ENCODE measurements around the gene BRSK2. TPM values are rescaled to one million over a fixed set of nuclear protein-coding genes. Genes with fewer than 3 reads are reported as not detected.
"Not testable (repeated sequence)": the region's sequence is repeated elsewhere in the genome, so short reads cannot be mapped to it uniquely, and the experiment has no call there.

The BRSK2 gene
- total RNA-seq, 1 donor from 2014 or later: 0.93 TPM

DNA sequence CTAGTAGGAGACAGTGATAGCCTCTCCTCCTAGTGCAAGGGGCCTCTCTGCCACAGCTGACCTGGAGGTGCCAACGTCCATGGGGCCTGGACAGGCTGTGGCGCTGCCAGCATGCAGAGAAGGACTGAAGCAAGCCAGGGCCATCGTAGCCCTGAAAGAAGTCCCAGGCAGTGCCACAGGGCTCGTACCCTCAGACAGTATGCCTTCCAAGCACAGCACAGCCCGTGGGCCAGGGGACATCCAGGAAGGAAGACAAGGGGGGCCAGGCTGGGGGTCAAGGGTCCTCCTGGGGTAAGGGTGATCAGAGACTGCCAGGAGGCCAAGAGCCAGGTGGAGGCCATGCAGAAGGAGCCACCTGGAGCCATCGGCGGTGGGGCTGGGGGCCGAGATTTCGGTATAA, 117.2 kb downstream of the BRSK2 start:
- DNase-seq (ENCODE audit: extremely low read depth, low read depth, low spot score): no peak

DNA sequence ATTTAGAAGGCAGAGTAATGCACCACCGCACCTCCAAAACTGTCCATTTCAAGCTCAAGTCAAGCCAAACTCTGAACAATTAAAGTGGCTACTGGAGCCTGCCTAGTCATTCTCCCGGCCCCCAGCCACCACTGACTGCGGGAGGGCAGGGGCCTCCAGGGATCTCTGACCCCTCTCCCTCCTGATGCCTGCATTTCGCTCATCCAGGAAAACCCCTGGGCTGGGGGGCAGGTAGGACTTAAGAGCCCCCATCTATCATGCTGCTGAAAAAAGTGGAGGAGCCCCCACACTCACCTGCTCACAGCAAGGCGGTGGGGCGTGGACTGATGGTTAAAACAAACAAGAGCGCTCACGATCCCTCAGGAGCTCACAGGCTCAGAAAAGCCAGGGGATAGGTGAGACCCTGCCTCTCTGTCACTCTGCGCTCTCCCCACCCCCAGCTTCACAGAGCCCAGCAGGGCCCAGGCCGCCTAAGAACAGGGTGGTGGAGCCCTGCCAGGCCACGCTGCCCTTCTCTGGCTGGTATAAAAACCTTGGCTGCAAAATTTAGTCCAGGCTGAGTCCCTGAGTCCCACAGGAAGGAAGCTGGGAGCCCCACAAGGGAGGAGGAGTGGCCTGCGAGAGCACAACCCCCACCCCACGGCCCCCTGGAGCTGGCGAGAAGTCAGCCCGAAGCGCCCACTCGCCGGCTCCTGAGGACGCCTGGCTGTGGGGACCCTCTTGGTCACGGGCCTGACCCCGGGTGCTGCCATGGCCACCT, 117.8 kb downstream of the BRSK2 start:
- DNase-seq (ENCODE audit: extremely low read depth, low read depth, low spot score): no peak

DNA sequence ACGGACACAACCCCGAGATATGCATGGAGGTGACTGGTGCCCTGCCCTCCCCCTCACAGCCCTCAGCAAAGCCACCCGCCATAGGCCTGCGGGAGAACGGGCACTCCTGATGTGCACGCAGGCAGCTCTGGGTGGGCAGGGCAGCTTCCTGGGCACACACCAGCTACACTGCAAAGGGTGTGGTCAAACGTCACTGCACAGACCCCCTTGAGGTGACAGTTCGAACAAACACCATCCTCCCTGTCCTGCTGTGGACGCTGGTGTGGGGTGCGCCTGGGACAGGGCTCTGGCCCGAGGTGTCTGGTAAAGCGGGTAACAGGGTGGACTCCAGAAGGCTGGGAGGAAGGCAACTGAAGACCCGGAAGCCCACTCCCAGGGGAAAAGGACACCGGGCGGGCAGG, 118.8 kb downstream of the BRSK2 start:
- DNase-seq (ENCODE audit: extremely low read depth, low read depth, low spot score): no peak

DNA sequence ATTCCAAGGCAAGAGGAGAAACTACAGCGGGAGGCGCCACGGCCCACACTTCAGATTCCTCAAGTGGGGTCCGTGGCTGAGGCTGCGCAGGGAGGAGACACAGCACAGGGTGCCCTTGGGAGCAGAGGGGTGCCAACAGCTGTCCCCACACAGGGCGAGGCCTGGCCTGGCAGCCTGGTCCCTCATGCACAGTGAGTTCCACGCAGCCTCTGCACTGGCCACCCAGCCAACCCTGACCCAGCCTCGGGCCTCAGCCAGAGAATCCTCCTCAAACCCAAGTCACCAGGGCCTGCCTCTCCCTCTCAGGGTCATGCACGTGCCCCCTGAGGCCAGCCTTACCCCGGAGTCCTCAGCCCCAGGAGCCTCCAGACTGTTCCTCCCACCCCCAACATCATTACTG, 119.3 kb downstream of the BRSK2 start:
- DNase-seq (ENCODE audit: extremely low read depth, low read depth, low spot score): no peak

DNA sequence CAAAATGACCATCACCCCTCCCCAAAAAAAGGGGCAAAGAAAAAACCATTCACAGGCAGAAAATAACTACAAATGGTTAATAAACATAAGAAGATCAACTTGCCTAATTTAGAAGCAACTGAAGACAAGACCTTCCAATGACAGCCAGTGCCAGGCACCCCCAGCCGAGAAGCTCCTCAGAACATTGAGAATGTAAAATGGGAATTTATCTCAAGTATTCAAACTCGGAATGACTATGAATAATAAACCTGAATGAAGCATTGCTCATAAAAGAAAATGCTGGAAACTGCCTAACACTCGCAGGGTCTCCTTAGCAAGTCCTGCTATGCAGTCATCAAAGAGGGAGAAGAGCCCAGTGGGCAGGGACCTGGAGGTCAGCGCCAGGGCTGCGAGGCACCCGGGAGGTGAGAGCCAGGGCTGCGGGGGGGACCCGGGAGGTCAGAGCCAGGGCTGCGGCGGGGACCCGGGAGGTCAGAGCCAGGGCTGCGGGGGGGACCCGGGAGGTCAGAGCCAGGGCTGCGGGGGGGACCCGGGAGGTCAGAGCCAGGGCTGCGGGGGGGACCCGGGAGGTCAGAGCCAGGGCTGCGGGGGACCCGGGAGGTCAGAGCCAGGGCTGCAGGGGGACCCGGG, 120.0 kb downstream of the BRSK2 start:
- no peak for DNase-seq (ENCODE audit: extremely low read depth, low read depth, low spot score)

DNA sequence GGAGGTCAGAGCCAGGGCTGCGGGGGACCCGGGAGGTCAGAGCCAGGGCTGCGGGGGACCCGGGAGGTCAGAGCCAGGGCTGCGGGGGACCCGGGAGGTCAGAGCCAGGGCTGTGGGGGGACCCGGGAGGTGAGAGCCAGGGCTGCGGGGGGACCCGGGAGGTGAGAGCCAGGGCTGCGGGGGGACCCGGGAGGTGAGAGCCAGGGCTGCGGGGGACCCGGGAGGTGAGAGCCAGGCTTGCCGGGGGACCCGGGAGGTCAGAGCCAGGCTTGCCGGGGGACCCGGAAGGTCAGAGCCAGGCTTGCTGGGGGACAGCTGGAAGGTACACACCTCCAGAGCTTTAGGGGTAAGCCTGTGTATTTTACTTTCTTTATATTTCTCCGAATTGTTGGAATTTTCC, 120.6 kb downstream of the BRSK2 start:
- DNase-seq (ENCODE audit: extremely low read depth, low read depth, low spot score): not testable (repeated sequence)

DNA sequence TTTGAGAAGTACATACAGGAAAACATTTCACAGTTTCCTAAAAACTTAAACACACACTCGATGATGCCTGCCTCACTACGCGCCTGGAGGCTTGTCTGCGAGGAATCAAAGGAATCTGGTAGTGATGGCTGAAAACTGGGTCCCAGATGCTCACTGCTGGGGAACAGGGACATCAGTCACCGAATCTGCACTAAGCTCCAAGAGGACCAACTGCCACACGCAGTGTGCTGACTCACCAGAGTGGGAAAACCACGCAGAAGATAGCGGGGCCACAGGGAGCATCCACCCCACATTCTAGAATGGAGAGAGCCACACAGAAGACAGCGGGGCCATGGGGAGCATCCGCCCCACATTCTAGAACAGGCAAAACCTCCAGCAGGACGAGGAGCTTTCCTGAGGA, 121.2 kb downstream of the BRSK2 start:
- no peak for DNase-seq (ENCODE audit: extremely low read depth, low read depth, low spot score)

DNA sequence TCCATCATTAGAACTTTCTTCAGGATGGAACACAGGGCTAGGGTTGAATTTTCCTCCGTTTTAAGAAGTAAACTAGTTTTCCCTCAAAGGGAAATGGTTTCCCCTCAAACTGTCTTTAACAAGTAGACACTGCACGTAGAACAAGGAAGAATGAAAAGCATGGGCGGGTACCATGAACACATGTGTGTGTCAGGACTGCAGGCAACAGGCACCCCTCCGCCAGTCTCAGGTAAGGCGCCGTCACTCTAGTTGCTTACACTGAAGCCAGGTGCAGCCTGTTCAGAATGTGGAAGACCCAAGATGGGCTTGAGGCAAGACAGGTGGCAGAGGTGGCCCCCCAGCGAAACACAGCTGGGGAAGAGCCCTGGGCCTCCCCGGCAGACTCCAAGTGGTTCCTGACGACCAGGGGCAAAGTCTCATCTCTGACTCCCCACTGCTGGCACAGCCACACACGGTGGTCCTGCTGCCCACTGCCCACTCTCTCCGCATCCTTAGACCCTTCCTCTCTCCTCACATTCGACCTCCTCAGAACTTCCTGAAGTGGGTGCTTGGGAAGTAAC, 122.3 kb downstream of the BRSK2 start:
- no peak for DNase-seq (ENCODE audit: extremely low read depth, low read depth, low spot score)

Other genes with a start within 250 kb of the BRSK2 start
- gene MUC5AC, start 232.0 kb upstream of the BRSK2 start, total RNA-seq: not detected in 2 replicates
- not detected in 2 replicates for gene MUC5B, start 166.9 kb upstream of the BRSK2 start, total RNA-seq
- 57.4 and 64.3 TPM in 2 replicates for gene TOLLIP, start 80.3 kb upstream of the BRSK2 start, total RNA-seq
- gene MOB2, start 96.8 kb downstream of the BRSK2 start, total RNA-seq: 34.6 and 47.1 TPM in 2 replicates
- gene DUSP8, start 182.3 kb downstream of the BRSK2 start, total RNA-seq: 5.9 and 8.9 TPM in 2 replicates
- gene KRTAP5-1, start 195.3 kb downstream of the BRSK2 start, total RNA-seq: not detected in 2 replicates
- gene KRTAP5-2, start 208.4 kb downstream of the BRSK2 start, total RNA-seq: not detected in 2 replicates
- gene KRTAP5-3, start 218.5 kb downstream of the BRSK2 start, total RNA-seq: not detected in 2 replicates
- not detected in 2 replicates for gene KRTAP5-4, start 232.2 kb downstream of the BRSK2 start, total RNA-seq
- not detected in 2 replicates for gene KRTAP5-5, start 239.8 kb downstream of the BRSK2 start, total RNA-seq